SK-N-SH (cell line): ENCODE measurements around the gene NRSN1.

Experiments used
- EP300 ChIP-seq, 2 experiments: IDR thresholded peaks; 2 replicates each; pipeline versions ENCODE4 v1.4.0 to v1.6.1; 2012; ENCODE audit warnings: borderline replicate concordance in 1 of 2, low read depth in 1 of 2, low read length in 1 of 2
- TAF1 ChIP-seq: IDR thresholded peaks from 2 replicates; pipeline ENCODE4 v1.6.1; 2012; ENCODE audit warnings: low read depth, mild to moderate bottlenecking, low read length, moderate library complexity, borderline replicate concordance
- TF ChIP-seq, protein P1 (sequence below): fragments of 200-600 bp; sonication (generic); IDR thresholded peaks from 2 replicates; pipeline ENCODE4 v1.6.1; 2017; ENCODE audit warnings: antibody characterized with exemption, mild to moderate bottlenecking, moderate library complexity
- TF ChIP-seq, protein P2 (sequence below): IDR thresholded peaks from 2 replicates; pipeline ENCODE4 v1.6.1; 2012; ENCODE audit warnings: mild to moderate bottlenecking, low read depth, low read length, moderate library complexity

DNA sequence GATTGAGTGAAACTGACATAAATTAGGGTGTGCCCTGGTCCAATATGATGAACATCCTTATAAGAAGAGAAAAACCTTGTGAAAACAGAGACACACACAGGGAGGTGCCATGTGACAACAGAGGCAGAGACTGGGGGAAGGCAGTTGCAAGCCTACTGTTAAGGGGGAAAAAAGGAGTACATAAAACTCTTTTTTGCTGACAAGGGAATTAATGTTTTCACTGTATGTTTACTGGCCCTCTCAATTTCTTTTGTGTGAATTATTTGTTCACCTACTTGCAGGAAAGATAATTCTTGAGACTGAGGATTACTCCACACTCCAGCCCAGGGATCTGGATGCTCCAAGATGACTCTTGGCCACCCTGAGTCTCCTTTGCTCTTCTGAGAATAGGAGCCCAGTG lies 12.1 kb upstream of the NRSN1 start:
- TF ChIP-seq TAF1 (no peak), EP300 (IDR thresholded peaks at IDR 0.05; ENCODE audit: borderline replicate concordance in 1 of 2, low read depth in 1 of 2, low read length in 1 of 2) (no peak)
- TF ChIP-seq, protein P1, sequence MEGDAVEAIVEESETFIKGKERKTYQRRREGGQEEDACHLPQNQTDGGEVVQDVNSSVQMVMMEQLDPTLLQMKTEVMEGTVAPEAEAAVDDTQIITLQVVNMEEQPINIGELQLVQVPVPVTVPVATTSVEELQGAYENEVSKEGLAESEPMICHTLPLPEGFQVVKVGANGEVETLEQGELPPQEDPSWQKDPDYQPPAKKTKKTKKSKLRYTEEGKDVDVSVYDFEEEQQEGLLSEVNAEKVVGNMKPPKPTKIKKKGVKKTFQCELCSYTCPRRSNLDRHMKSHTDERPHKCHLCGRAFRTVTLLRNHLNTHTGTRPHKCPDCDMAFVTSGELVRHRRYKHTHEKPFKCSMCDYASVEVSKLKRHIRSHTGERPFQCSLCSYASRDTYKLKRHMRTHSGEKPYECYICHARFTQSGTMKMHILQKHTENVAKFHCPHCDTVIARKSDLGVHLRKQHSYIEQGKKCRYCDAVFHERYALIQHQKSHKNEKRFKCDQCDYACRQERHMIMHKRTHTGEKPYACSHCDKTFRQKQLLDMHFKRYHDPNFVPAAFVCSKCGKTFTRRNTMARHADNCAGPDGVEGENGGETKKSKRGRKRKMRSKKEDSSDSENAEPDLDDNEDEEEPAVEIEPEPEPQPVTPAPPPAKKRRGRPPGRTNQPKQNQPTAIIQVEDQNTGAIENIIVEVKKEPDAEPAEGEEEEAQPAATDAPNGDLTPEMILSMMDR: no peak
- TF ChIP-seq, protein P2, sequence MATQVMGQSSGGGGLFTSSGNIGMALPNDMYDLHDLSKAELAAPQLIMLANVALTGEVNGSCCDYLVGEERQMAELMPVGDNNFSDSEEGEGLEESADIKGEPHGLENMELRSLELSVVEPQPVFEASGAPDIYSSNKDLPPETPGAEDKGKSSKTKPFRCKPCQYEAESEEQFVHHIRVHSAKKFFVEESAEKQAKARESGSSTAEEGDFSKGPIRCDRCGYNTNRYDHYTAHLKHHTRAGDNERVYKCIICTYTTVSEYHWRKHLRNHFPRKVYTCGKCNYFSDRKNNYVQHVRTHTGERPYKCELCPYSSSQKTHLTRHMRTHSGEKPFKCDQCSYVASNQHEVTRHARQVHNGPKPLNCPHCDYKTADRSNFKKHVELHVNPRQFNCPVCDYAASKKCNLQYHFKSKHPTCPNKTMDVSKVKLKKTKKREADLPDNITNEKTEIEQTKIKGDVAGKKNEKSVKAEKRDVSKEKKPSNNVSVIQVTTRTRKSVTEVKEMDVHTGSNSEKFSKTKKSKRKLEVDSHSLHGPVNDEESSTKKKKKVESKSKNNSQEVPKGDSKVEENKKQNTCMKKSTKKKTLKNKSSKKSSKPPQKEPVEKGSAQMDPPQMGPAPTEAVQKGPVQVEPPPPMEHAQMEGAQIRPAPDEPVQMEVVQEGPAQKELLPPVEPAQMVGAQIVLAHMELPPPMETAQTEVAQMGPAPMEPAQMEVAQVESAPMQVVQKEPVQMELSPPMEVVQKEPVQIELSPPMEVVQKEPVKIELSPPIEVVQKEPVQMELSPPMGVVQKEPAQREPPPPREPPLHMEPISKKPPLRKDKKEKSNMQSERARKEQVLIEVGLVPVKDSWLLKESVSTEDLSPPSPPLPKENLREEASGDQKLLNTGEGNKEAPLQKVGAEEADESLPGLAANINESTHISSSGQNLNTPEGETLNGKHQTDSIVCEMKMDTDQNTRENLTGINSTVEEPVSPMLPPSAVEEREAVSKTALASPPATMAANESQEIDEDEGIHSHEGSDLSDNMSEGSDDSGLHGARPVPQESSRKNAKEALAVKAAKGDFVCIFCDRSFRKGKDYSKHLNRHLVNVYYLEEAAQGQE: no peak
